Prostate gland (tissue), 2 donors: ENCODE measurements around the gene PKHD1. TPM values are rescaled to one million over a fixed set of nuclear protein-coding genes. Genes with fewer than 3 reads are reported as not detected.

Source experiments
- DNase-seq: peaks from one replicate; pipeline ENCODE4 v3.0.0-alpha.2; 2019; ENCODE audit warnings: low spot score
- H3K27ac ChIP-seq, 2 donors: fragments of 200-600 bp; sonication (generic); 2 replicates each; pipeline ENCODE4 v1.5.1; 2017 to 2019
- H3K27me3 ChIP-seq: fragments of 200-600 bp; sonication (generic); replicated peaks from 2 replicates; pipeline ENCODE4 v1.5.1; 2019; ENCODE audit not compliant: insufficient read depth
- H3K36me3 ChIP-seq, 2 donors: fragments of 200-600 bp; sonication (generic); 1 replicate in 1 of 2; 2 replicates in 1 of 2; pipeline versions ENCODE4 v1.5.1 to v1.8.1; 2017 to 2019
- H3K4me1 ChIP-seq: fragments of 200-600 bp; sonication (generic); replicated peaks from 2 replicates; pipeline ENCODE4 v1.5.1; 2019
- H3K4me3 ChIP-seq, 2 donors: fragments of 200-600 bp; sonication (generic); 2 replicates each; pipeline ENCODE4 v1.5.1; 2017 to 2019
- H3K9me3 ChIP-seq: fragments of 200-600 bp; sonication (generic); 2 replicates; pipeline ENCODE4 v1.5.1; 2017
- CTCF ChIP-seq, 4 experiments: fragments of 200-600 bp in 2 of 4; fragments of 450-650 bp in 2 of 4; sonication (generic) in 2 of 4; IDR thresholded peaks; 1 replicate in 3 of 4; 2 replicates in 1 of 4; pipeline ENCODE4 v1.5.1; 2016 to 2019; ENCODE audit warnings: antibody characterized with exemption in 4 of 4, mild to moderate bottlenecking in 2 of 4, moderate library complexity in 2 of 4
- POLR2A ChIP-seq: fragments of 450-650 bp; IDR thresholded peaks from one replicate; pipeline ENCODE4 v1.6.1; 2016; ENCODE audit warnings: antibody characterized with exemption, mild to moderate bottlenecking
- POLR2AphosphoS5 ChIP-seq: sonication (generic); formaldehyde crosslinking; IDR thresholded peaks from one replicate; pipeline ENCODE4 v1.6.1; 2017; ENCODE audit warnings: antibody characterized with exemption
- WGBS: methylation state at CpG from one replicate; pipeline ENCODE4 v1.1.5; 2018; 5-methylcytosine and 5-hydroxymethylcytosine counted together
- intact Hi-C: fragments of 100-400 bp; cut with DNase I; formaldehyde crosslinking; loops from one replicate; pipeline ENCODE4 v1.14.2; 2022
- total RNA-seq, 2 donors: library from RNA; depleted of rRNA; stranded (reverse); fragments of >200 nt; gene quantifications; one replicate each; pipeline ENCODE4 v1.1.0, GENCODE V29; 2016

The PKHD1 gene
- total RNA-seq, 2 donors from 2014 or later: 0.46 to 1.1 TPM

- Histone ChIP-seq H3K4me1 (no peaks in the 10 kb centered on the region), H3K9me3 (no peaks in the 10 kb centered on the region), H3K27me3 (no peaks in the 10 kb centered on the region), H3K36me3 (no peaks in the 10 kb centered on the region), H3K4me3 (no peak overlapping the region), H3K27ac (no peak overlapping the region)
- no peak for DNase-seq
- intact Hi-C loops: no loop called here
- TF ChIP-seq CTCF (IDR thresholded peaks at IDR 0.05) (no peak), POLR2AphosphoS5 (no peak), POLR2A (no peak)
Observed at GRCh38 chr6:51868591-51869355, 218.6 kb downstream of the PKHD1 start.

GRCh38 chr6:51866867-51867266 lies 220.5 kb downstream of the PKHD1 start:
- Histone ChIP-seq H3K27me3 (no peaks in the 10 kb centered on the region), H3K4me1 (no peaks in the 10 kb centered on the region), H3K36me3 (no peaks in the 10 kb centered on the region), H3K4me3 (no peak overlapping the region), H3K27ac (no peak overlapping the region), H3K9me3 (no peaks in the 10 kb centered on the region)
- intact Hi-C loops: no loop called here
- 36% methylated on average over 2 of the region's 2 CpGs for WGBS
- no peak for DNase-seq
- TF ChIP-seq CTCF (IDR thresholded peaks at IDR 0.05) (no peak), POLR2A (no peak), POLR2AphosphoS5 (no peak)

- 73% methylated on average over 1 of the region's 1 CpG for WGBS
- Histone ChIP-seq H3K4me3 (no peak overlapping the region), H3K9me3 (no peaks in the 10 kb centered on the region), H3K4me1 (no peaks in the 10 kb centered on the region), H3K36me3 (no peaks in the 10 kb centered on the region), H3K27ac (no peak overlapping the region), H3K27me3 (no peaks in the 10 kb centered on the region)
- no peak for TF ChIP-seq POLR2AphosphoS5
- no peak for DNase-seq
- intact Hi-C loops: no loop called here
Observed at GRCh38 chr6:51865996-51866395, 221.4 kb downstream of the PKHD1 start.

- DNase-seq: no peak
- Histone ChIP-seq H3K36me3 (no peaks in the 10 kb centered on the region), H3K9me3 (no peaks in the 10 kb centered on the region), H3K27me3 (no peaks in the 10 kb centered on the region), H3K4me3 (no peak overlapping the region), H3K4me1 (no peaks in the 10 kb centered on the region), H3K27ac (no peak overlapping the region)
- intact Hi-C loops: no loop called here
- WGBS: 61% methylated on average over 2 of the region's 2 CpGs
- TF ChIP-seq POLR2AphosphoS5 (no peak), POLR2A (no peak), CTCF (IDR thresholded peaks at IDR 0.05) (no peak)
Observed at GRCh38 chr6:51865176-51865575, 222.2 kb downstream of the PKHD1 start.

GRCh38 chr6:51857134-51857533 lies 230.3 kb downstream of the PKHD1 start:
- Histone ChIP-seq H3K4me1 (no peaks in the 10 kb centered on the region), H3K9me3 (no peaks in the 10 kb centered on the region), H3K4me3 (no peak overlapping the region), H3K27ac (no peak overlapping the region), H3K27me3 (no peaks in the 10 kb centered on the region), H3K36me3 (no peaks in the 10 kb centered on the region)
- WGBS: 95% methylated on average over 2 of the region's 2 CpGs
- DNase-seq: no peak
- intact Hi-C loops: loop anchor here (10.0 kb wide), 2 partner anchors 98 to 1042 kb away; partner anchors contain the start of gene TFAP2B
- TF ChIP-seq POLR2A (no peak), POLR2AphosphoS5 (no peak)

- intact Hi-C loops: loop anchor here (10.0 kb wide), 2 partner anchors 98 to 1042 kb away; partner anchors contain the start of gene TFAP2B
- DNase-seq: no peak
- Histone ChIP-seq H3K9me3 (no peaks in the 10 kb centered on the region), H3K27me3 (no peaks in the 10 kb centered on the region), H3K36me3 (no peaks in the 10 kb centered on the region), H3K27ac (no peak overlapping the region), H3K4me3 (no peak overlapping the region), H3K4me1 (no peaks in the 10 kb centered on the region)
- TF ChIP-seq CTCF (IDR thresholded peaks at IDR 0.05) (no peak), POLR2A (no peak), POLR2AphosphoS5 (no peak)
Observed at GRCh38 chr6:51856508-51856907, 230.9 kb downstream of the PKHD1 start.
